Measurements from ENCODE around the gene LURAP1L.

Gene LURAP1L

GRCh38 chr9:12813960-12814876 is 39.4 kb downstream of the LURAP1L start:
- no peak for DNase-seq

GRCh38 chr9:12814877-12815237 is 40.0 kb downstream of the LURAP1L start:
- no peak for DNase-seq

- no peak for DNase-seq
These were observed 41.1 kb downstream of the LURAP1L start for GRCh38 chr9:12815888-12816287.

- DNase-seq = no peak
These were observed 41.9 kb downstream of the LURAP1L start for GRCh38 chr9:12816656-12817101.

GRCh38 chr9:12817702-12818101 is 42.9 kb downstream of the LURAP1L start:
- DNase-seq = no peak

GRCh38 chr9:12818431-12819000 is 43.7 kb downstream of the LURAP1L start:
- no peak for DNase-seq

- no peak for DNase-seq
These were observed 44.8 kb downstream of the LURAP1L start for GRCh38 chr9:12819436-12820185.

GRCh38 chr9:12822111-12822510 is 47.3 kb downstream of the LURAP1L start:
- DNase-seq = no peak

- no peak for DNase-seq
These were observed 52.2 kb downstream of the LURAP1L start for GRCh38 chr9:12826924-12827565.

GRCh38 chr9:12833701-12834100 is 58.9 kb downstream of the LURAP1L start:
- DNase-seq = no peak

GRCh38 chr9:12838546-12838945 is 63.7 kb downstream of the LURAP1L start:
- DNase-seq = no peak

GRCh38 chr9:12843735-12844134 is 68.9 kb downstream of the LURAP1L start:
- DNase-seq = no peak

- DNase-seq = no peak
These were observed 71.2 kb downstream of the LURAP1L start for GRCh38 chr9:12846035-12846434.

GRCh38 chr9:12847561-12847960 is 72.7 kb downstream of the LURAP1L start:
- no peak for DNase-seq

- DNase-seq = no peak
These were observed 74.7 kb downstream of the LURAP1L start for GRCh38 chr9:12849486-12850003.

- no peak for DNase-seq
These were observed 76.7 kb downstream of the LURAP1L start for GRCh38 chr9:12851341-12852090.

GRCh38 chr9:12853051-12853450 is 78.2 kb downstream of the LURAP1L start:
- no peak for DNase-seq

- no peak for DNase-seq
These were observed 79.4 kb downstream of the LURAP1L start for GRCh38 chr9:12854221-12854620.

GRCh38 chr9:12855066-12855465 is 80.2 kb downstream of the LURAP1L start:
- DNase-seq = no peak

GRCh38 chr9:12856603-12857002 is 81.8 kb downstream of the LURAP1L start:
- no peak for DNase-seq

- DNase-seq = no peak
These were observed 85.0 kb downstream of the LURAP1L start for GRCh38 chr9:12859704-12860251.

GRCh38 chr9:12860998-12861397 is 86.2 kb downstream of the LURAP1L start:
- DNase-seq = no peak
